Dermis blood vessel endothelial cell (primary cell): Measurements from ENCODE around the gene PKIB. TPM values are rescaled to one million over a fixed set of nuclear protein-coding genes. Genes with fewer than 3 reads are reported as not detected.
"Not testable (repeated sequence)": the region's sequence is repeated elsewhere in the genome, so short reads cannot be mapped to it uniquely, and the experiment has no call there.

Experiments used
- DNase-seq: peaks from one replicate; pipeline ENCODE4 v3.0.0; 2010
- total RNA-seq: library from RNA; depleted of rRNA; stranded (reverse); fragments of >200 nt; gene quantifications from 2 replicates; pipeline ENCODE4 v1.2.3, GENCODE V29; 2014

PKIB gene
- total RNA-seq, 1 donor from 2014 or later, result not detected

GRCh38 chr6:122621638-122622037 lies 11.4 kb downstream of the PKIB start:
- no peak for DNase-seq

GRCh38 chr6:122622479-122622878 lies 12.3 kb downstream of the PKIB start:
- DNase-seq, result no peak

- DNase-seq, result no peak
These were observed 13.1 kb downstream of the PKIB start for GRCh38 chr6:122623279-122623678.

GRCh38 chr6:122624853-122625252 lies 14.6 kb downstream of the PKIB start:
- DNase-seq, result no peak

GRCh38 chr6:122628714-122629113 lies 18.5 kb downstream of the PKIB start:
- no peak for DNase-seq

- DNase-seq, result no peak
These were observed 21.5 kb downstream of the PKIB start for GRCh38 chr6:122631571-122632249.

GRCh38 chr6:122640366-122640765 lies 30.2 kb downstream of the PKIB start:
- DNase-seq, result no peak

GRCh38 chr6:122641819-122642218 lies 31.6 kb downstream of the PKIB start:
- DNase-seq, result no peak

GRCh38 chr6:122642604-122643003 lies 32.4 kb downstream of the PKIB start:
- not testable (repeated sequence) for DNase-seq

- DNase-seq, result no peak
These were observed 35.1 kb downstream of the PKIB start for GRCh38 chr6:122645256-122645655.

GRCh38 chr6:122647765-122648164 lies 37.6 kb downstream of the PKIB start:
- DNase-seq, result no peak

GRCh38 chr6:122648726-122649125 lies 38.5 kb downstream of the PKIB start:
- DNase-seq, result no peak

- DNase-seq, result no peak
These were observed 39.5 kb downstream of the PKIB start for GRCh38 chr6:122649701-122650100.

- no peak for DNase-seq
These were observed 40.2 kb downstream of the PKIB start for GRCh38 chr6:122650403-122650802.

- DNase-seq, result no peak
These were observed 40.8 kb downstream of the PKIB start for GRCh38 chr6:122651031-122651430.

GRCh38 chr6:122651604-122652003 lies 41.4 kb downstream of the PKIB start:
- no peak for DNase-seq

- no peak for DNase-seq
These were observed 42.2 kb downstream of the PKIB start for GRCh38 chr6:122652431-122652830.

GRCh38 chr6:122653094-122653493 lies 42.9 kb downstream of the PKIB start:
- no peak for DNase-seq

GRCh38 chr6:122654012-122654411 lies 43.8 kb downstream of the PKIB start:
- no peak for DNase-seq

GRCh38 chr6:122657601-122658000 lies 47.4 kb downstream of the PKIB start:
- DNase-seq, result no peak

GRCh38 chr6:122660296-122660695 lies 50.1 kb downstream of the PKIB start:
- DNase-seq, result no peak

GRCh38 chr6:122663981-122664380 lies 53.8 kb downstream of the PKIB start:
- DNase-seq, result no peak

- DNase-seq, result no peak
These were observed 55.7 kb downstream of the PKIB start for GRCh38 chr6:122665929-122666328.

- no peak for DNase-seq
These were observed 56.2 kb downstream of the PKIB start for GRCh38 chr6:122666418-122666817.

GRCh38 chr6:122669418-122669817 lies 59.2 kb downstream of the PKIB start:
- no peak for DNase-seq
